ENCODE measurements around the gene KRT72.

KRT72 gene

GRCh38 chr12:52629281-52630007 lies 28.2 kb upstream of the KRT72 start:
- no peak for DNase-seq

DNA sequence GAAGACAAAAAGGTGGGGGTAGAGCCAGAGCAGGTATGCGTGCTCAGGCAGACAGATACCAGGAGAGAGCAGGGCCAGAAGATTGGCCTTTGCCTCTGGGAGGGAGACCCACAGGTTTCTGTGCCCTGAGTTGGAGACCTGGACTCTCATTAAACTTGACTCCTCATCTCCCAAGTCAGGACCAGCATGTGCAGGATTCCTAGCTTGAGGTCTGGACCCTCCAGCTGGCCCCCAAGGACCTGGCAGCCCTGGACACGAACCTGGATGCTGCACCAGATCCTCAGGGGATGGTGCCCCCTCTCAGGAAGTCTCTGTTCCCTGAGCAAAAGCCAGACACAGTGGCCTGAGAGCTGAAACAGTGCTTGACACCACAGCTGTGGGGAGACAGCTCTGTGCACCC lies 27.6 kb upstream of the KRT72 start:
- no peak for DNase-seq

- no peak for DNase-seq
Observed at GRCh38 chr12:52628111-52628507, 26.8 kb upstream of the KRT72 start.

GRCh38 chr12:52627395-52628110 lies 26.3 kb upstream of the KRT72 start:
- DNase-seq = no peak

DNA sequence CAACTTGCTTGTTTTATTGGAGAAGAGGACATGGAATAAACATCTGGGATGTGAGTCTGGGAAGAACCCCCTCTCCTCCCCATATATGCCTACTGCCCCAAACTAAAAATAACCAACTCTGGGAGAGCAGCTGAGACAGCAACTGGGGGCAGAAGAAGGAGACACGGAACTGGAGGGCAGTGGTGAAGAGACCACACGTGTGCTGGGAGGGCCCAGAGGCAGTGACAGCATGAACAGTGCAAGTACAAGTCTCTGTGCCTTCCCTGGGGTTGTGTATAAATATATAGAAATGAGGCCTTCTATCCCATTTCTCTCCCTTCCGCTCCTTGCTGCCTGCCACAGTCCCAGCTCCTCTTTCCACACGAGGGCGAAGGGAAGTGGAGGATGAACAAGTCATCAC lies 21.1 kb upstream of the KRT72 start:
- no peak for DNase-seq

- no peak for DNase-seq
Observed at GRCh38 chr12:52618866-52619265, 17.6 kb upstream of the KRT72 start.

DNA sequence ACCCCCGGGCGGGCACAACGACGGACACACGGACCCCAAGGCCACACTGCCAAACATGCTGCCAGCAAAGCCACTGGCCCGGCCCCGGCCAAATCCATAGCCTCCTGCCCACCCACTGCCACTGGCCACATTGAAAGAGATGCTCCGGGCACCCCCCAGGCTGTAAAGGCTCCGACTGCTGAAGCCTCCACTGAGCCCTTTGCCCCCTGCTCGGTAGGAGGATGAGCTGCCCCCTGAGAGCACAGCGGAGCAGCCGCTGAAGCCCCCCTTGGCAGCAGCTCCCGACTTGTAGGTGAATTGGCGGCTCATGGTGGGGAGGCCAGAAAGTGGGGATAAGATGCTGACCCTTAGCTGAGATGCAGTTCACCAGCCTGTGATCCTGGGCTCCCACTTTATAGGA lies 17.0 kb upstream of the KRT72 start, which contains the start of gene KRT73:
TSS of gene KRT73 (minus strand) at position 344 of the 400 bp plus-strand sequence. CDS start at position 309, 35 bp downstream.
- DNase-seq = no peak

DNA sequence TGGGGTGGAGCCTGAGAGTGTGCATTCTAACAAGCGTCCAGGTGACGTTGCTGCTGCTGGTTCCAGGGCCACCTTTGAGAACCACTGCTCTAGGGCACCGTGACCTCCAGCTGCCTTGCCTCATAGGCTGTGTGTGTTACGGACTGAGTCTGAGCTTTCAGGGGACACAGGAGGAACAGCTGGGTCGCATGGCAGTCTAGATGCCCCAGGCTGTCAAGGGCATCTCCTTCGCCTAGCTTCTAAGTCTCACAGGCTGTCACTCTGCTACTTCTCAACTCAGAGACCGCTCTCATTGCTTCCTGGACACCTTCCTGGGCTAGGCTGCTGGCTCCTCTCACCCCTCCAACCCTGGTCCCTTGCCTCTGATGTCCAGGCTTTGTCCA lies 16.1 kb upstream of the KRT72 start:
- DNase-seq = no peak

DNA sequence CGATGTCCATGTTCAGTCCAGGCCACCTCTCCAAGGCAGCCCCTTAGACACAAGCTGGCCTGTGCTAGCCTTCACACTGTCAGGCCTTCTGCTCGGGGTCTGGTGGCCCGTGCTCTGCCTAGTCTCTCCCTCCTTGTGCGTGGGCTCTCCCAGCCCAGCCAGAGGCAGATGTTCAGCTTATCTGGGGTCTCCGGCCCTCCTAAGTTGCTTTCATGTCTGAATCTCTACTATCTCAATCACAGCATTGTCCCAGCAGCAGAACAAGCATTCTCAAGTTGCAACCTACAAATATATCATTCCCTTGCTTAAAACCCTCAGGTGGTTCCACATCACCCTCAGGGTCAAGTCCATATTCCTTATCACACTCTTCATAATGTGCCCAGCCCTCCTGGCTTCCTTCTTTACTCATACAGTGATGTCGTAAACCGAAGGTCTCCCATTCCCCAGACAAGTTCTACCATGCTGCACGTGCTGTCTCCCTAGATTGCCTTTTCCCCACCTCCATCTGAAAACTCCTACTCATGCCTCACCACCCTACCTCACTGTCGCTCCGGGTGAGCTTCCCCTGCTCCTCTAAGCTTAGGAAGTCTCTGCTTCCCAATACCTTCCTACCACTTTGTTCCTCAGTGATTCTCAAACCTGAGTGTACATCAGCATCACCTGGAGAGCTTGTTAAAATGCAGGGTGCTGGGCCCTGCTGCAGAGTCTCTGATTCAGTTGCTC lies 15.6 kb upstream of the KRT72 start:
- DNase-seq = no peak

- no peak for DNase-seq
Observed at GRCh38 chr12:52615912-52616311, 14.6 kb upstream of the KRT72 start.

DNA sequence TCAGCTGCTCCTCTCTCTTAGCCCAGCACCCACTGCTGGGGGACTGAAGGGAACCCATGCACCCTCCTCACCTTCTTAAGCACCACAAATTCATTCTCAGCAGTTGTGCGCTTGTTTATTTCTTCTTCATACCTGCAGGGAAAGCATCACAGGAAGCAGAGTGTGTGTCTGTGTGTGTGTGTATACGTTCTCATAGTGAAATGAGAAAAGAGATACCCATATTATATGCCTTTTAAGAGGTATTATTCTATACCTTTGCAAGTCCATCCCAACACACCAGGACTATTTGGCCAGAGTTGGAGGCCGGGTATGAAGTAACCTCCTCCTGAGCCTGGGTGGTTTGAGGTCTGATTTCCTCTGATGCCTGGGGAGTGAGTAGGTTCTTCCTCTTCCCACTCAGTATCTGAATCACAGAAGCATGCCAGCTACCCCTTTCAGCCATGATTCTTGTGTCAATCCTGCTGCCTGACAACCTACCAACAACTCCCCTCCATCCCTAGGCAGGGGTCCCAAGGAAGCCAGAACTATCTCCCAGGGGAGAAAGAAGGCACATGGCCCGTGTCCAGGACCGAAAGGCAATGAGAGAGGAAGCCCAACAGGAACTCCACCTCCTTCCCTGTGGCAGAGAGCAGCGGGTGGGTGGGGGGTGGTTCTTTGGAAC lies 14.1 kb upstream of the KRT72 start:
- no peak for DNase-seq

GRCh38 chr12:52614381-52615207 lies 13.3 kb upstream of the KRT72 start:
- no peak for DNase-seq

DNA sequence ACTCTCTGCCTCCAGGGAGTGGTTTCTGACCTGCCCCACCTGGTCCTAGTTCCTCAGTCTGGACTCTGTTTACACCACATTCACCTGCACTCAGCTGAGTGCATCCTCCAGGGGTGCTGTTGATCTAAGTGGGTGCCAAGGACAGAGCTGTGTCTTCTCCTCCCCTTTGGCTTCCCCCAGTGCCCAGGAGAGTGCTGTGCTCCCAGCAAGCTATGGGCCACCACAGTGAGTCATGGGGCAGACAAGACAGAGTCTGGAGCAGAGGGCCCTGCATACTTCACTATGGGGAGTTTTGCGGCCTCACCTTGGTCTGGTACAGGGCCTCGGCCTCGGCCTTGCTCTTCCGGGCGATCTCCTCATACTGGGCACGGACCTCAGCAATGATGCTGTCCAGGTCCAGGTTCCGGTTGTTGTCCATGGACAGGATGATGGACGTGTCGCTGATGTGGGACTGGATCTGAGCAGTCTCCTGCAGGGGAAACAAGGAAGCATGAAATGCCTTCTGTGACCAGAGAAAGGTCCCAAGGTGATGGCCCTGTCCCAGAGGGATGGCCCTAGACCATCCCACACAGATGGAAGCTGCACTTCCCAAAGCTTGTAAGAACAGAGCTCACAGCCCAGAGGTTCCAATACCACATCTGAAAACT lies 12.2 kb upstream of the KRT72 start:
- no peak for DNase-seq

DNA sequence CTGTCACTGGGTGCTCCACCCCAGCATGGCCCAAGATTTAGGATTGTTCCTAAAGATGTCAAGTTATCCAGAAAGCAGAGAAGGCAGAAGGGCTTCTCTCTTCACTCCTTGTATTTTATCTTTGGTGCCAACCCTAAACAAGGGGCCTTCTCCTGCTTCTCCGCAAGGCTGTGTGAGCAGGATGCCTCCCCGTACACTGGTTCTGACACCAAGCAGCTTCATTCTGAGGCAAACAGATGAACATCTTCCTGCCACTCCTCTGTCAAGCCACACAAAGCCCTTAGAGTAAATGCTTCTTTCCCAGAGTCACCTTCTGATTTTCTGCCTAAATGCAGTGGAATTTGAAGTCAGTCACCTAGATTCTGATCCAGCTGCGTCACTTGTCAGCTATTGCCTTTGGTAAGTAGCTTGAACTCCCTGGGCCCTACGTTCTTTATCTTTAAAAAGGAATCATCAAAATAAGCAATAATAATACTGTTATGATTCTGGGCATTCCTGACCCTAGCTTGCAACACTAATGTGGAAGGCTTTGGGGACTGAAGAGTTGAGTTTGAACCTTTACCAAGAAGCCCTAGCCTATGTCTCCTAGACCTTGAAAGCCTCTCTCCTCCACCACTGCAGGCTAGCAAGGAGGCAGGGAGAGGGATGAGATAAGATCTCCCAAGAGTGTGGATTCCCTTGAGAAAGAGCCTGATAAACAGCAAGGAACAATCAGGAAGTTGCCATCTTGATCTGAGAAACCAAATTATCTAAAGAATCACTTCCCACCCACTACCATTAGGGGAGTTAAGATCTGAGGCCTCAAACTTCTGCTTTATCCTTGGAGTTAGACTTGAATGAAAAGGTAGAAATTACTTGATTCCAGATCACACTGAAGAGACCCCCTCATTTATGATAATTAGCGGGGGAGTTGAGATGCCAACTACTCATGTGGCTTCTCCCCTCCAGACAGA lies 11.4 kb upstream of the KRT72 start:
- DNase-seq = no peak

DNA sequence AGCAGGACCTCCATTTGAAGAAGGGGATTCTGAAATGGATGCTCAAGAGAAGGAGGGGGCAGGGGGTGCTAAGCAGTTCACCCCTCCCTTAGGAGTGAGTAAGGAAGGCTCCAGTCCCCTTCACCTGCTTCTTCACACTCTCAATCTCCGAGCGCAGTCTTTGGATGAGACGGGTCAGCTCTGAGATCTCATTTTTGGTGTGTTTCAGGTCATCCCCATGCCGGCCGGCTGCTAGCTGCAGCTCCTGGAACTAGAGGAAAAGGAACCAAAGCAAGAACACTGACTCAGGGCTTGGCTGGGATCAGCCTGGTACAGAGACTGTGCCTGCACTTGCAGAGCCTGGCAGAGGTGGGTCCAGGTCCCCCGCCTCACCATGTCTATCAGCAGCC lies 9.8 kb upstream of the KRT72 start:
- no peak for DNase-seq

DNA sequence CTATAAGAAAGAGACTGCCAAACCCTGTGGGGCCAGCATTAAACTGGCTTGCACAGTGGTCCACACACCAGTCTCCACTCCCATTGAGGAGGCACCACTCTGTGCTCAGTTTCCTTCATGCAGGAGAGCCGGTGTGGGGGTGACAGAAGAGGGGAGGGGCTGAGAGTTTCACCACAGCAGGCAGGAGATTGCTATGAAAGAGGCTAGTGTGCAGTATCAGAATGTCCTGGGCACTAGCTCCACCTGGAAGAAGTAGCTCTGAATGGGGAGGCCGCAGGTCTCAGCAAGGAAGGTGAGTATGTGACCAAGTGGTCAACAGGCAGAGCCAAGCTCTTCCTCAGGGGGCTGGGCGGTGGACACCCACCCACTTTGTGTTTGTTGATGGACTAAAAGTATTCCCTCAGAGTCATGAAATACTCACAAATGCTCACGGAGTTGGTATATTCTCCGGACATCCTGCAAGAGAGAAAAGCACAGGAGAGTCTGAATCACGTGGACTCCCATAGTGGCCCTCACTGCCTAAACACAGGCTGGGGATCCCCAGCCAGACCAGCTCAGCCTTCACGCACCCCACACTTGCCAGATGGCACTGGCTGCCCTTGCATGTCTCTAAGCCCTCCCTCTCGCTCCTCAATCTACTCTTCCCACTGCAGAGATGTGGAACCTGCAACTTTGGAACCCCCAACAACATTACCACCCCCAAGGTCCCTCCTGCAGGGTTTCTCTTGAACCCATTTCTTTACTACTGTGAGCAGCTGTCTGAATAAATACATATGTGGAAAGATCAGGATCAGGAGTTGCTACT lies 7.8 kb upstream of the KRT72 start:
- no peak for DNase-seq

DNA sequence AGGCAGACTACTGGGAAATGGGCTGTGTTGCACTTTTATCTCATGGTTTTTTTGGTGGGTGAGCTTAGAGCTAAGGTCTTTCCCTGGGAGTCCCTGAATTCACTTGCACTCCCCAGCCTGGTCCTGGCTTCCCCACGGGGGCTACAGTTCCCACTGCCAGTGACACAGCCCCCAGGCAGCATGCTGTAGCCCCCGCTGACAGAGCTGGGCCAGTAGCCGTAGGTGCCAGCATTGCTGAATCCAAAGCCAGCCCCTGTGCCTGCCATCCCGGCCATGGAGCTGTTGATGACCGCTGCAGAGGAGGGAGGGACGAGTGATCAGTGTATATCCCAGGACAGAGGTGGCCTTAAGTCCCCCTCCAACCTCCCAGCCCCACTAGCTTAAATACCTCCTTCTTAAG lies 6.9 kb upstream of the KRT72 start:
- no peak for DNase-seq

DNA sequence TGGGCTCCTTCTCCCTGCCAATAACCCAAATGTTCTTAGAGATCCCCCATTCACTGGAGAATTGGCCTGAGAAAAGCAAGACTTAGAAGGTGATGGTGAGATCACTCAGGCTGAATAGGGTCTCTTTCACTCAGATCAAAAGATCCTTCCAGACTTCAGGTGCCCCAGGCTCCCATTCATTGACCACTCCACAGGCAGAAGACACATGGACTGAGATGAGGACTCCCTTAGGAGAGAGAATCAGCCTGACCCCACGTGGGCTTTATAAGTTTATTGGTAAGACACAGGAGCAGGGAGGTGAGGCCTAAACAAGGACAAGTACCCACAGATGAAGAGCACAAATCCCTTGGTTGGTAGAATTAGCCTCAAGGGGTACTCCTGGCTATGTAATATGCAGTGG lies 6.1 kb upstream of the KRT72 start:
- DNase-seq = no peak

DNA sequence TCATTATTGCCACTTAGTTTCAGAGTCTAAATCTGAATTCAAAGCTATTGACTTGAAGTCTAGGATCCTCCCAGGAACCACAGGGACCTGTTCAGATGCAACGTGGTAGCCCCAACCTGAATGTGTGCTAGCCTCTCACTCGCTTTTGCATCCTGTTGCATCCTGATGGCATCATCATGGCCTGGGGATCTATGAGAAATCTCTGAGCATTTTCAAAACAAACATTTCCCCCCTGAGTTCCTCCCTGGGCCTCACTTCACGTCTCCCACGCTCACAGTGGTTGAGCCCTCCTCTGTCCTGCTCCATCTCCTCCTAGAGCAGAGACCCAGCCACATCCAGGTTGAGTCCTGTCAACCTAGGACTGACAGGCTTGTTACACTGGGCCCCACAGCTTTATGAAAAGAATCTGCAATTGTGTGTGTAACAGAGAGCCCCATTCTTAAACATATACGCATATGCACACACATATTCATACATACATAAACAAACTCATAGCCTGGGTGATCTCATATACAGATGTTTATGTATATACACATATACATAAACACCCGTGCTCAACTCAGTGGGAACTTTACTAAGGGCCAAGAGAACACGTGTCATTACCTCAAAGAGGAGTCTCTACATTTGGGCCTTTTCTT lies 5.4 kb upstream of the KRT72 start:
- DNase-seq = no peak

Data from activated CD8-positive, alpha-beta memory T cell treated with anti-CD3 and anti-CD28 coated beads, Interleukin-2, amount 50 U/mL, for 4 hours (primary cell).